ENCODE data around the gene SSTR3.

SSTR3 gene

GRCh38 chr22:37244922-37245722 is 32.8 kb upstream of the SSTR3 start:
- Histone ChIP-seq H2AFZ (ENCODE audit: low read length) (no peak overlapping the region), H3K9me2 (ENCODE audit: low read depth, low read length) (no peaks in the 10 kb centered on the region), H3K27me3 (ENCODE audit: insufficient read depth, low read length) (no peaks in the 10 kb centered on the region), H3K9me3 (ENCODE audit: low read length) (no peaks in the 10 kb centered on the region), H3K27ac (ENCODE audit: low read depth, low read length, poor library complexity, severe bottlenecking) (peak overlapping the region; percentile 97), H3K9ac (ENCODE audit: low read length) (peak overlapping the region; percentile 56), H3F3A (ENCODE audit: insufficient read depth, low read length) (0 out of 2 replicates have a peak, but pooled peaks cover 3% of the 10 kb centered on the region), H3K79me2 (ENCODE audit: insufficient read depth, low read length) (peaks cover 8% of the 10 kb centered on the region; the same call in 1 of the 2 replicates), H3K4me3 (ENCODE audit: low read depth, low read length, poor library complexity, severe bottlenecking) (peak overlapping the region; percentile 91), H3K36me3 (ENCODE audit: insufficient read depth, low read length) (peaks cover 20% of the 10 kb centered on the region), H3K4me2 (ENCODE audit: low read length) (peak overlapping the region; percentile 80), H4K20me1 (ENCODE audit: insufficient read depth, low read length) (no peaks in the 10 kb centered on the region), H3K4me1 (ENCODE audit: insufficient read depth, low read length, severe bottlenecking) (peaks cover 69% of the 10 kb centered on the region)
- TF ChIP-seq EZH2 (IDR thresholded peaks at IDR 0.05; ENCODE audit: borderline replicate concordance, low read length) (no peak), CTCF (IDR thresholded peaks at IDR 0.05; ENCODE audit: low read length) (no peak)

GRCh38 chr22:37244114-37244921 is 32.0 kb upstream of the SSTR3 start, which contains the start of gene RAC2:
TSS of gene RAC2 (minus strand) at chr22:37244269. CDS start at chr22:37244148, 121 bp downstream.
- TF ChIP-seq CTCF (IDR thresholded peaks at IDR 0.05; ENCODE audit: low read length) (no peak), EZH2 (IDR thresholded peaks at IDR 0.05; ENCODE audit: borderline replicate concordance, low read length) (no peak)
- no peaks in the 10 kb centered on the region for H4K20me1 ChIP-seq (ENCODE audit: insufficient read depth, low read length)
- H3K9ac ChIP-seq (ENCODE audit: low read length), result peak within 1 kb of the TSS; percentile 91
- peaks cover 71% of the 10 kb centered on the region for H3K4me1 ChIP-seq (ENCODE audit: insufficient read depth, low read length, severe bottlenecking)
- no peaks in the 10 kb centered on the region for H3K9me2 ChIP-seq (ENCODE audit: low read depth, low read length)
- H3K27me3 ChIP-seq (ENCODE audit: insufficient read depth, low read length), result no peaks in the 10 kb centered on the region
- H3K9me3 ChIP-seq (ENCODE audit: low read length), result no peaks in the 10 kb centered on the region
- peak within 1 kb of the TSS; percentile 97 for H3K27ac ChIP-seq (ENCODE audit: low read depth, low read length, poor library complexity, severe bottlenecking)
- no peak within 1 kb of the TSS for H2AFZ ChIP-seq (ENCODE audit: low read length)
- 0 out of 2 replicates have a peak, but pooled peaks cover 3% of the 10 kb centered on the region for H3F3A ChIP-seq (ENCODE audit: insufficient read depth, low read length)
- H3K4me3 ChIP-seq (ENCODE audit: low read depth, low read length, poor library complexity, severe bottlenecking), result peak within 1 kb of the TSS; percentile 91
- H3K79me2 ChIP-seq (ENCODE audit: insufficient read depth, low read length), result peaks cover 8% of the 10 kb centered on the region; the same call in 1 of the 2 replicates
- H3K36me3 ChIP-seq (ENCODE audit: insufficient read depth, low read length), result peaks cover 28% of the 10 kb centered on the region
- H3K4me2 ChIP-seq (ENCODE audit: low read length), result peak within 1 kb of the TSS; percentile 80

GRCh38 chr22:37243402-37244113 is 31.3 kb upstream of the SSTR3 start:
- Histone ChIP-seq H2AFZ (ENCODE audit: low read length) (no peak overlapping the region), H3F3A (ENCODE audit: insufficient read depth, low read length) (0 out of 2 replicates have a peak, but pooled peaks cover 3% of the 10 kb centered on the region), H3K79me2 (ENCODE audit: insufficient read depth, low read length) (peaks cover 8% of the 10 kb centered on the region; the same call in 1 of the 2 replicates), H3K4me3 (ENCODE audit: low read depth, low read length, poor library complexity, severe bottlenecking) (peak overlapping the region; percentile 91), H3K9me2 (ENCODE audit: low read depth, low read length) (no peaks in the 10 kb centered on the region), H3K27me3 (ENCODE audit: insufficient read depth, low read length) (no peaks in the 10 kb centered on the region), H3K4me1 (ENCODE audit: insufficient read depth, low read length, severe bottlenecking) (peaks cover 77% of the 10 kb centered on the region), H3K4me2 (ENCODE audit: low read length) (peak overlapping the region; percentile 80), H3K36me3 (ENCODE audit: insufficient read depth, low read length) (peaks cover 36% of the 10 kb centered on the region), H3K9me3 (ENCODE audit: low read length) (no peaks in the 10 kb centered on the region), H4K20me1 (ENCODE audit: insufficient read depth, low read length) (no peaks in the 10 kb centered on the region), H3K27ac (ENCODE audit: low read depth, low read length, poor library complexity, severe bottlenecking) (peak overlapping the region; percentile 97), H3K9ac (ENCODE audit: low read length) (peak overlapping the region; percentile 91)
- TF ChIP-seq EZH2 (IDR thresholded peaks at IDR 0.05; ENCODE audit: borderline replicate concordance, low read length) (no peak), CTCF (IDR thresholded peaks at IDR 0.05; ENCODE audit: low read length) (no peak)
